CD8-positive, alpha-beta memory T cell (primary cell): ENCODE data around the gene OR1B1. TPM values are rescaled to one million over a fixed set of nuclear protein-coding genes. Genes with fewer than 3 reads are reported as not detected.

ENCODE experiments used
- CTCF ChIA-PET: fragments of 350-600 bp; sonication (Branson Sonifier 250); formaldehyde crosslinking; loops from one replicate; lab custom pipeline; 2021; ENCODE audit warnings: antibody characterized with exemption; lab: Charles Lee
- POLR2A ChIA-PET: fragments of 350-600 bp; sonication (Branson Sonifier 250); formaldehyde crosslinking; loops from one replicate; lab custom pipeline; 2021; ENCODE audit warnings: antibody characterized with exemption; lab: Charles Lee
- DNase-seq, 5 donors: peaks; one replicate each; pipeline versions ENCODE4 v3.0.0 to v3.0.0-alpha.2; 2020 to 2022; ENCODE audit warnings: mixed read lengths in 1 of 5
- H3K27ac ChIP-seq: one replicate; pipeline ENCODE4 v1.7.0; 2013; ENCODE audit warnings: low read depth, mild to moderate bottlenecking, low read length, moderate library complexity
- H3K27me3 ChIP-seq: 2 replicates; pipeline ENCODE4 v1.7.0; 2013; ENCODE audit warnings: low read length, mild to moderate bottlenecking; ENCODE audit not compliant: insufficient read depth, poor library complexity, severe bottlenecking
- H3K36me3 ChIP-seq: 2 replicates; pipeline ENCODE4 v1.7.0; 2013; ENCODE audit warnings: mild to moderate bottlenecking, low read length, moderate library complexity; ENCODE audit not compliant: insufficient read depth
- H3K4me1 ChIP-seq: 2 replicates; pipeline ENCODE4 v1.7.0; 2013; ENCODE audit warnings: mild to moderate bottlenecking, low read length, moderate library complexity; ENCODE audit not compliant: insufficient read depth
- H3K4me3 ChIP-seq: 2 replicates; pipeline ENCODE4 v1.7.0; 2013; ENCODE audit warnings: mild to moderate bottlenecking, low read length
- H3K9me3 ChIP-seq: 2 replicates; pipeline ENCODE4 v1.7.0; 2013; ENCODE audit warnings: mild to moderate bottlenecking, low read length
- H3K27ac Mint-ChIP-seq, 8 donors: one replicate each; pipeline ENCODE4 v1.8.0; 2020 to 2021; ENCODE audit warnings: mixed read lengths in 8 of 8, mild to moderate bottlenecking in 6 of 8, inconsistent platforms in 3 of 8, moderate library complexity in 3 of 8
- H3K27me3 Mint-ChIP-seq, 2 donors: one replicate each; pipeline ENCODE4 v1.8.0; 2020 to 2021; ENCODE audit warnings: mixed read lengths in 2 of 2, mild to moderate bottlenecking in 1 of 2, moderate library complexity in 1 of 2
- H3K36me3 Mint-ChIP-seq, 3 donors: one replicate each; pipeline ENCODE4 v1.8.0; 2020 to 2021; ENCODE audit warnings: mixed read lengths in 3 of 3, inconsistent platforms in 1 of 3, mild to moderate bottlenecking in 1 of 3
- H3K4me1 Mint-ChIP-seq, 3 donors: one replicate each; pipeline ENCODE4 v1.8.0; 2020 to 2021; ENCODE audit warnings: mixed read lengths in 3 of 3, inconsistent platforms in 1 of 3, mild to moderate bottlenecking in 1 of 3
- H3K4me3 Mint-ChIP-seq, 7 donors: one replicate each; pipeline ENCODE4 v1.8.0; 2020 to 2021; ENCODE audit warnings: mixed read lengths in 7 of 7, mild to moderate bottlenecking in 6 of 7, moderate library complexity in 4 of 7, inconsistent platforms in 2 of 7
- H3K9me3 Mint-ChIP-seq, 5 donors: one replicate each; pipeline ENCODE4 v1.8.0; 2020 to 2022; ENCODE audit warnings: mixed read lengths in 5 of 5, mild to moderate bottlenecking in 3 of 5, moderate library complexity in 2 of 5, inconsistent platforms in 1 of 5
- polyA plus RNA-seq: library from polyadenylated mRNA; unstranded; fragments of 300-500 nt; fragmentation: Illumina TruSeq; gene quantifications from one replicate; pipeline ENCODE4 v1.2.3, GENCODE V29; 2021
- total RNA-seq, 2 experiments: library from RNA; stranded (reverse); gene quantifications; one replicate each; pipeline ENCODE4 v1.2.3, GENCODE V29; 2021

OR1B1 gene
- total RNA-seq: not detected
- not detected for polyA plus RNA-seq

- H3K4me3 ChIP-seq: no peak within 1 kb of the TSS
- no peak for DNase-seq
- no peaks in the 10 kb centered on the region for H3K9me3 ChIP-seq
- CTCF ChIA-PET: no interaction called here
- H3K27me3 ChIP-seq: no peaks in the 10 kb centered on the region
- H3K36me3 Mint-ChIP-seq: no peaks in the 10 kb centered on the region
- H3K4me1 Mint-ChIP-seq: no peaks in the 10 kb centered on the region
- no peak within 1 kb of the TSS for H3K4me3 Mint-ChIP-seq
- H3K9me3 Mint-ChIP-seq: peaks cover 0 to 4% (median 0%) of the 10 kb centered on the region in 5 donors
- H3K27ac Mint-ChIP-seq: no peak within 1 kb of the TSS
- peaks cover 7 to 35% of the 10 kb centered on the region in 2 donors for H3K27me3 Mint-ChIP-seq
- no peaks in the 10 kb centered on the region for H3K4me1 ChIP-seq
- POLR2A ChIA-PET: no interaction called here
- no peak within 1 kb of the TSS for H3K27ac ChIP-seq
- H3K36me3 ChIP-seq: no peaks in the 10 kb centered on the region
These were observed at the start of gene OR1B1 for GRCh38 chr9:122657527-122657926. TSS of gene OR1B1 (minus strand) at chr9:122657627.

GRCh38 chr9:122695696-122696095, 38.3 kb upstream of the OR1B1 start:
- Mint-ChIP-seq H3K27ac (no peak overlapping the region), H3K27me3 (peaks cover under 1 to 6% of the 10 kb centered on the region in 2 donors), H3K4me1 (no peaks in the 10 kb centered on the region), H3K36me3 (peaks cover 0 to 19% (median 2%) of the 10 kb centered on the region in 3 donors), H3K9me3 (peaks cover 16 to 29% (median 24%) of the 10 kb centered on the region in 5 donors), H3K4me3 (no peak overlapping the region)
- ChIA-PET CTCF (no interaction called here), POLR2A (no interaction called here)
- H3K36me3 ChIP-seq: no peaks in the 10 kb centered on the region
- DNase-seq: no peak
- no peak overlapping the region for H3K27ac ChIP-seq
- H3K4me1 ChIP-seq: no peaks in the 10 kb centered on the region
- no peaks in the 10 kb centered on the region for H3K9me3 ChIP-seq
- H3K27me3 ChIP-seq: no peaks in the 10 kb centered on the region
- H3K4me3 ChIP-seq: no peak overlapping the region

GRCh38 chr9:122684851-122685250, 27.4 kb upstream of the OR1B1 start:
- Mint-ChIP-seq H3K27ac (no peak overlapping the region), H3K27me3 (peaks cover 7 to 25% of the 10 kb centered on the region in 2 donors), H3K4me3 (no peak overlapping the region), H3K9me3 (peaks cover 19 to 62% (median 34%) of the 10 kb centered on the region in 5 donors), H3K36me3 (peaks cover 0 to 18% (median 0%) of the 10 kb centered on the region in 3 donors), H3K4me1 (no peaks in the 10 kb centered on the region)
- DNase-seq: no peak
- Histone ChIP-seq H3K9me3 (no peaks in the 10 kb centered on the region), H3K36me3 (no peaks in the 10 kb centered on the region), H3K27me3 (no peaks in the 10 kb centered on the region), H3K4me1 (no peaks in the 10 kb centered on the region), H3K4me3 (no peak overlapping the region), H3K27ac (no peak overlapping the region)
- ChIA-PET POLR2A (no interaction called here), CTCF (no interaction called here)

GRCh38 chr9:122672481-122672880, 15.1 kb upstream of the OR1B1 start:
- ChIA-PET POLR2A (no interaction called here), CTCF (no interaction called here)
- peaks cover 7 to 27% (median 16%) of the 10 kb centered on the region in 5 donors for H3K9me3 Mint-ChIP-seq
- no peaks in the 10 kb centered on the region for H3K36me3 Mint-ChIP-seq
- Histone ChIP-seq H3K4me1 (no peaks in the 10 kb centered on the region), H3K36me3 (no peaks in the 10 kb centered on the region), H3K4me3 (no peak overlapping the region), H3K27ac (no peak overlapping the region), H3K9me3 (no peaks in the 10 kb centered on the region), H3K27me3 (no peaks in the 10 kb centered on the region)
- no peak overlapping the region for H3K4me3 Mint-ChIP-seq
- H3K4me1 Mint-ChIP-seq: no peaks in the 10 kb centered on the region
- no peak for DNase-seq
- no peak overlapping the region for H3K27ac Mint-ChIP-seq
- H3K27me3 Mint-ChIP-seq: peaks cover 5 to 10% of the 10 kb centered on the region in 2 donors

- Histone ChIP-seq H3K4me3 (no peak within 1 kb of the TSS), H3K27me3 (no peaks in the 10 kb centered on the region), H3K9me3 (no peaks in the 10 kb centered on the region), H3K27ac (no peak within 1 kb of the TSS), H3K36me3 (no peaks in the 10 kb centered on the region), H3K4me1 (no peaks in the 10 kb centered on the region)
- CTCF ChIA-PET: no interaction called here
- POLR2A ChIA-PET: no interaction called here
- H3K4me1 Mint-ChIP-seq: no peaks in the 10 kb centered on the region
- no peak for DNase-seq
- H3K9me3 Mint-ChIP-seq: peaks cover 2 to 14% (median 10%) of the 10 kb centered on the region in 5 donors
- H3K27me3 Mint-ChIP-seq: peaks cover 12 to 38% of the 10 kb centered on the region in 2 donors
- H3K27ac Mint-ChIP-seq: no peak within 1 kb of the TSS
- H3K36me3 Mint-ChIP-seq: no peaks in the 10 kb centered on the region
- H3K4me3 Mint-ChIP-seq: no peak within 1 kb of the TSS
These were observed 4.0 kb upstream of the OR1B1 start, which contains the start of gene OR1L1 for GRCh38 chr9:122661416-122661815. TSS of gene OR1L1 (plus strand) at chr9:122661716. CDS start at chr9:122661716, 0 bp downstream.

GRCh38 chr9:122656378-122656777, 1.0 kb downstream of the OR1B1 start:
- CTCF ChIA-PET: no interaction called here
- peaks cover 0 to 4% (median 0%) of the 10 kb centered on the region in 5 donors for H3K9me3 Mint-ChIP-seq
- no peak overlapping the region for H3K4me3 ChIP-seq
- no peak overlapping the region for H3K4me3 Mint-ChIP-seq
- no peaks in the 10 kb centered on the region for H3K27me3 ChIP-seq
- H3K36me3 ChIP-seq: no peaks in the 10 kb centered on the region
- H3K27ac ChIP-seq: no peak overlapping the region
- H3K9me3 ChIP-seq: no peaks in the 10 kb centered on the region
- H3K4me1 Mint-ChIP-seq: no peaks in the 10 kb centered on the region
- H3K4me1 ChIP-seq: no peaks in the 10 kb centered on the region
- POLR2A ChIA-PET: no interaction called here
- H3K27me3 Mint-ChIP-seq: peaks cover 0 to 24% of the 10 kb centered on the region in 2 donors
- DNase-seq: no peak
- peaks cover 0 to under 1% (median 0%) of the 10 kb centered on the region in 3 donors for H3K36me3 Mint-ChIP-seq
- no peak overlapping the region for H3K27ac Mint-ChIP-seq

- Histone ChIP-seq H3K27ac (no peak overlapping the region), H3K36me3 (no peaks in the 10 kb centered on the region), H3K27me3 (no peaks in the 10 kb centered on the region), H3K4me3 (no peak overlapping the region), H3K4me1 (no peaks in the 10 kb centered on the region), H3K9me3 (no peaks in the 10 kb centered on the region)
- ChIA-PET POLR2A (no interaction called here), CTCF (no interaction called here)
- no peaks in the 10 kb centered on the region for H3K4me1 Mint-ChIP-seq
- H3K27ac Mint-ChIP-seq: peak overlapping the region in 1 of 8 donors; percentile 34
- peaks cover 0 to 4% (median 2%) of the 10 kb centered on the region in 3 donors for H3K36me3 Mint-ChIP-seq
- no peak for DNase-seq
- peaks cover 12 to 31% (median 14%) of the 10 kb centered on the region in 5 donors for H3K9me3 Mint-ChIP-seq
- H3K4me3 Mint-ChIP-seq: no peak overlapping the region
- H3K27me3 Mint-ChIP-seq: peaks cover 0 to 39% of the 10 kb centered on the region in 2 donors
These were observed 15.2 kb downstream of the OR1B1 start for GRCh38 chr9:122642226-122642625.

GRCh38 chr9:122619996-122620395, 37.4 kb downstream of the OR1B1 start:
- H3K4me1 ChIP-seq: no peaks in the 10 kb centered on the region
- ChIA-PET POLR2A (no interaction called here), CTCF (no interaction called here)
- H3K36me3 ChIP-seq: no peaks in the 10 kb centered on the region
- Mint-ChIP-seq H3K27me3 (peaks cover 10 to 14% of the 10 kb centered on the region in 2 donors), H3K27ac (no peak overlapping the region), H3K4me3 (no peak overlapping the region), H3K36me3 (peaks cover 0 to 2% (median 0%) of the 10 kb centered on the region in 3 donors), H3K4me1 (no peaks in the 10 kb centered on the region), H3K9me3 (peaks cover 0 to 10% (median 0%) of the 10 kb centered on the region in 5 donors)
- no peaks in the 10 kb centered on the region for H3K27me3 ChIP-seq
- no peak for DNase-seq
- H3K9me3 ChIP-seq: no peaks in the 10 kb centered on the region
- H3K27ac ChIP-seq: no peak overlapping the region
- no peak overlapping the region for H3K4me3 ChIP-seq
